Keratinocyte (primary cell): Measurements from ENCODE around the gene TECR. TPM values are rescaled to one million over a fixed set of nuclear protein-coding genes. Genes with fewer than 3 reads are reported as not detected.

Experiments
- DNase-seq: peaks from one replicate; pipeline ENCODE4 v3.0.0-alpha.2; 2011; ENCODE audit warnings: low read depth, missing footprints, low spot score
- FAIRE-seq: peaks from 2 replicates; lab custom pipeline; 2011; peaks lifted over from hg19 to GRCh38; lab: Jason Lieb, UNC
- H2AFZ ChIP-seq: 2 replicates; pipeline ENCODE4 v1.6.0; 2012; ENCODE audit warnings: low read length, control low read depth, inconsistent platforms; ENCODE audit not compliant: control insufficient read depth
- H3K27ac ChIP-seq: 2 replicates; pipeline ENCODE4 v1.5.1; 2011; ENCODE audit warnings: low read length; ENCODE audit not compliant: control insufficient read depth, insufficient read depth
- H3K27me3 ChIP-seq: 3 replicates; pipeline ENCODE4 v1.6.0; 2011; ENCODE audit warnings: low read length; ENCODE audit not compliant: control insufficient read depth, insufficient read depth; ENCODE audit errors: extremely low read depth
- H3K36me3 ChIP-seq, 2 experiments: 2 replicates in 1 of 2; 3 replicates in 1 of 2; pipeline ENCODE4 v1.5.1; 2011; ENCODE audit warnings: low read length in 2 of 2, mild to moderate bottlenecking in 1 of 2; ENCODE audit not compliant: control insufficient read depth in 2 of 2, insufficient read depth in 2 of 2; ENCODE audit errors: extremely low read depth in 1 of 2
- H3K4me1 ChIP-seq: 3 replicates; pipeline ENCODE4 v1.5.1; 2011; ENCODE audit warnings: low read length; ENCODE audit not compliant: control insufficient read depth, insufficient read depth; ENCODE audit errors: extremely low read depth
- H3K4me2 ChIP-seq: 3 replicates; pipeline ENCODE4 v1.6.0; 2011; ENCODE audit warnings: low read depth, low read length; ENCODE audit not compliant: control insufficient read depth, insufficient read depth; ENCODE audit errors: extremely low read depth
- H3K4me3 ChIP-seq, 3 experiments: fragments of 200-600 bp in 1 of 3; sonication (generic) in 1 of 3; 2 replicates in 2 of 3; 3 replicates in 1 of 3; pipeline ENCODE4 v1.5.1; 2011 to 2016; ENCODE audit warnings: low read length in 3 of 3, mild to moderate bottlenecking in 3 of 3, control low read depth in 2 of 3, inconsistent platforms in 1 of 3, low read depth in 1 of 3, mixed read lengths in 1 of 3, mixed run types in 1 of 3, moderate library complexity in 1 of 3; ENCODE audit not compliant: control insufficient read depth in 2 of 3, insufficient read depth in 2 of 3; ENCODE audit errors: extremely low read depth in 1 of 3
- H3K79me2 ChIP-seq: 2 replicates; pipeline ENCODE4 v1.6.0; 2012; ENCODE audit warnings: low read length; ENCODE audit not compliant: control insufficient read depth, insufficient read depth
- H3K9ac ChIP-seq: 3 replicates; pipeline ENCODE4 v1.6.0; 2011; ENCODE audit warnings: low read length; ENCODE audit not compliant: control insufficient read depth, insufficient read depth; ENCODE audit errors: extremely low read depth
- H3K9me1 ChIP-seq: 3 replicates; pipeline ENCODE4 v1.6.0; 2011; ENCODE audit warnings: low read length; ENCODE audit not compliant: control insufficient read depth, insufficient read depth; ENCODE audit errors: extremely low read depth
- H3K9me3 ChIP-seq: 2 replicates; pipeline ENCODE4 v1.5.1; 2012; ENCODE audit warnings: low read depth, low read length; ENCODE audit not compliant: control insufficient read depth
- H4K20me1 ChIP-seq: 3 replicates; pipeline ENCODE4 v1.6.0; 2011; ENCODE audit warnings: low read length; ENCODE audit not compliant: control insufficient read depth, insufficient read depth; ENCODE audit errors: extremely low read depth
- EZH2 ChIP-seq: IDR thresholded peaks from one replicate; pipeline ENCODE4 v1.6.1; 2012; ENCODE audit warnings: inconsistent platforms, mild to moderate bottlenecking, low read length, moderate library complexity
- dilution Hi-C: fragments of 300-500 bp; cut with MboI; formaldehyde crosslinking; loops from one replicate; pipeline ENCODE4 v1.7.0; 2020; ENCODE audit warnings: low sequenced_read_pairs; ENCODE audit not compliant: extremely low pct_ligation_motif_present
- polyA plus RNA-seq, 5 experiments: library from polyadenylated mRNA; depleted of rRNA in 3 of 5; stranded (reverse) in 3 of 5; stranded (forward) in 1 of 5; unstranded in 1 of 5; fragments of >200 nt; gene quantifications; 1 replicate in 1 of 5; 2 replicates in 3 of 5; 3 replicates in 1 of 5; pipeline versions ENCODE4 v1.2.1 to v1.2.3, GENCODE V29; 2011 to 2012; ENCODE audit warnings: missing spikeins in 2 of 5, low read depth in 1 of 5, low replicate concordance in 1 of 5
- TF ChIP-seq, protein P1 (sequence below), 3 experiments: IDR thresholded peaks in 1 of 3; conservative IDR thresholded peaks in 1 of 3; optimal IDR thresholded peaks in 1 of 3; 2 replicates in 2 of 3; 3 replicates in 1 of 3; pipeline versions ENCODE3 to v1.5.1; 2011; ENCODE audit warnings: low read length in 3 of 3, mild to moderate bottlenecking in 3 of 3, moderate library complexity in 2 of 3, control low read depth in 1 of 3, inconsistent platforms in 1 of 3; ENCODE audit not compliant: insufficient read depth in 2 of 3; ENCODE audit errors: extremely low read depth in 1 of 3

The TECR gene
- polyA plus RNA-seq, 1 donor (not counting 4 experiments of a cell fraction or from before 2014, with no cell fraction given), result 92.3 TPM

DNA sequence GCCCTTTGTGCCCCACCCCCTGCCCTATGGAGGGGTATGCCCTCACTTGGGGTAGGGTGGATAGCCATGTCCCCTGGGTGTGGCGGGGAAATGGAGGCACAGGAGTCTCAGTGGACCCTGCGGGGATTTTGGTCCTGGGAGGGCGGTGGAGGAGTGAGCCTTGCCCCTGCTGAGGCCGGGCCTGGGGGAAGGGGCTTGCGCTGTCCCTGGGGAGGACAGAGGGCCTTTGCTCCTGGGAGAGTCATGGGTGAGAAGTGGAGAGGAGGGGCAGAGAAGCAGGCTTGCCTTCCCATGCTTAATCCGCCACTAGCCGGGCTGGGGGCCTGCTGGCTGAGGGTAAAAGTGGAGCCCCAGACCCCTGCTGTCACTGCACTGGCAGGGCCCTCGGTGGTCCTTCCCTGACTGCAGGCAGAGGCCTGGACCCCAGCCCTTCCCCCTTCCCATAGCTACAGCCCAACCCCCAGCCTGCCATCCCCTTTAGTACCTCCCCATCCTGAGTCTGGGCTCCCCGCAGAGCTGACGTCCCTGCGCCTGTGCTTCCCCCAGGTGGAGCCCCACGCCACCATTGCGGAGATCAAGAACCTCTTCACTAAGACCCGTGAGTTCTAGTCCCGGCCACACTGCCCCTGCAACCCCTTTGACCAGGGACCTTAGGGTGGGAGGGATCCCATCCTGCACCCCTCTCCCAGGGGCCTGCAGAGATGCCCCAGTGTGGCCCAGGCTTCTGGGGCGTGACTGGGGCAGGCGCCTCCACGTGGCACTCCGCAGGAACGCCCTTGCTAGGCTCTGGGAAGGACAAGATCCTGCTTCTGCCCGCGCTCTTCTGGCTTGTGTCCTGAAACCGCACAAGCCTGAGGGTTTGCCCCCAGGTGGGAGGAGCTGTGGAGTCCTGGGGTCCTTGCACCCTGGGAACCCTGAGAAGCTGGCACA is 33.5 kb downstream of the TECR start:
- peaks cover 35% of the 10 kb centered on the region for H3K79me2 ChIP-seq
- no peak overlapping the region for H3K4me3 ChIP-seq
- H3K36me3 ChIP-seq, result peaks cover 7 to 16% of the 10 kb centered on the region in 2 experiments
- H4K20me1 ChIP-seq, result no peaks in the 10 kb centered on the region
- no peaks in the 10 kb centered on the region for H3K9me1 ChIP-seq
- no peak for DNase-seq
- H3K9me3 ChIP-seq, result no peaks in the 10 kb centered on the region
- H3K4me2 ChIP-seq, result peak overlapping the region; percentile 75
- no peaks in the 10 kb centered on the region for H3K27me3 ChIP-seq
- peaks cover 40% of the 10 kb centered on the region for H3K4me1 ChIP-seq
- no peak for FAIRE-seq
- dilution Hi-C loops, result no loop called here
- no peak for TF ChIP-seq EZH2
- TF ChIP-seq, protein P1, sequence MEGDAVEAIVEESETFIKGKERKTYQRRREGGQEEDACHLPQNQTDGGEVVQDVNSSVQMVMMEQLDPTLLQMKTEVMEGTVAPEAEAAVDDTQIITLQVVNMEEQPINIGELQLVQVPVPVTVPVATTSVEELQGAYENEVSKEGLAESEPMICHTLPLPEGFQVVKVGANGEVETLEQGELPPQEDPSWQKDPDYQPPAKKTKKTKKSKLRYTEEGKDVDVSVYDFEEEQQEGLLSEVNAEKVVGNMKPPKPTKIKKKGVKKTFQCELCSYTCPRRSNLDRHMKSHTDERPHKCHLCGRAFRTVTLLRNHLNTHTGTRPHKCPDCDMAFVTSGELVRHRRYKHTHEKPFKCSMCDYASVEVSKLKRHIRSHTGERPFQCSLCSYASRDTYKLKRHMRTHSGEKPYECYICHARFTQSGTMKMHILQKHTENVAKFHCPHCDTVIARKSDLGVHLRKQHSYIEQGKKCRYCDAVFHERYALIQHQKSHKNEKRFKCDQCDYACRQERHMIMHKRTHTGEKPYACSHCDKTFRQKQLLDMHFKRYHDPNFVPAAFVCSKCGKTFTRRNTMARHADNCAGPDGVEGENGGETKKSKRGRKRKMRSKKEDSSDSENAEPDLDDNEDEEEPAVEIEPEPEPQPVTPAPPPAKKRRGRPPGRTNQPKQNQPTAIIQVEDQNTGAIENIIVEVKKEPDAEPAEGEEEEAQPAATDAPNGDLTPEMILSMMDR (optimal IDR thresholded peaks at IDR 0.05 in 1 of 3, IDR thresholded peaks at IDR 0.05 in 1 of 3, conservative IDR thresholded peaks at IDR 0.05 in 1 of 3; ENCODE audit: extremely low read depth in 1 of 3, insufficient read depth in 2 of 3, low read length in 3 of 3), result peak in 1 of 3 experiments; percentile 25
- peak overlapping the region; percentile 59 for H3K9ac ChIP-seq
- no peak overlapping the region for H3K27ac ChIP-seq
- no peak overlapping the region for H2AFZ ChIP-seq

DNA sequence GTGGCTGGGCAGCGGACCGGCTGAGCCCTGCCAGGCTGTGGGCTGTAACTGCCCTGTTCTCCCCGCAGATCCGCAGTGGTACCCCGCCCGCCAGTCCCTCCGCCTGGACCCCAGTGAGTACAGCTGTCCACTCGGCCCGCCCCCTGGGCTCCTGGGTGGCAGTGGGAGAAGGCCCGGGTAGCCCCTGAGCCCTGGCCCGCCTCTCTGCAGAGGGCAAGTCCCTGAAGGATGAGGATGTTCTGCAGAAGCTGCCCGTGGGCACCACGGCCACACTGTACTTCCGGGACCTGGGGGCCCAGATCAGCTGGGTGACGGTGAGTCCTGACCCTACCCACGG is 34.2 kb downstream of the TECR start:
- H3K4me3 ChIP-seq, result no peak overlapping the region
- H3K36me3 ChIP-seq, result peaks cover 7 to 16% of the 10 kb centered on the region in 2 experiments
- H3K9me1 ChIP-seq, result no peaks in the 10 kb centered on the region
- H3K9me3 ChIP-seq, result no peaks in the 10 kb centered on the region
- H4K20me1 ChIP-seq, result no peaks in the 10 kb centered on the region
- no peaks in the 10 kb centered on the region for H3K27me3 ChIP-seq
- FAIRE-seq (no peak), DNase-seq (no peak)
- H3K27ac ChIP-seq, result no peak overlapping the region
- H3K79me2 ChIP-seq, result peaks cover 33% of the 10 kb centered on the region
- peaks cover 35% of the 10 kb centered on the region for H3K4me1 ChIP-seq
- dilution Hi-C loops, result no loop called here
- H3K4me2 ChIP-seq, result no peak overlapping the region
- TF ChIP-seq EZH2, result no peak
- TF ChIP-seq, protein P1 (optimal IDR thresholded peaks at IDR 0.05 in 1 of 3, IDR thresholded peaks at IDR 0.05 in 1 of 3, conservative IDR thresholded peaks at IDR 0.05 in 1 of 3; ENCODE audit: extremely low read depth in 1 of 3, insufficient read depth in 2 of 3, low read length in 3 of 3), result no peak
- no peak overlapping the region for H3K9ac ChIP-seq
- H2AFZ ChIP-seq, result no peak overlapping the region
